Esophagus squamous epithelium (tissue), 4 donors: ENCODE measurements around the gene OR2L2.

ENCODE experiments used
- CTCF ChIP-seq, 6 experiments: fragments of 450-650 bp in 4 of 6; fragments of 200-600 bp in 2 of 6; sonication (generic) in 2 of 6; IDR thresholded peaks; one replicate each; pipeline ENCODE4 v1.5.1; 2016 to 2019; ENCODE audit warnings: antibody characterized with exemption in 6 of 6, mild to moderate bottlenecking in 4 of 6, moderate library complexity in 4 of 6
- POLR2A ChIP-seq, 4 donors: fragments of 450-650 bp; IDR thresholded peaks; one replicate each; pipeline ENCODE4 v1.6.1; 2017; ENCODE audit warnings: antibody characterized with exemption in 4 of 4, mild to moderate bottlenecking in 4 of 4, moderate library complexity in 3 of 4

- TF ChIP-seq POLR2A (IDR thresholded peaks at IDR 0.05) (no peak), CTCF (IDR thresholded peaks at IDR 0.05) (no peak)
These were observed 24.8 kb downstream of the OR2L2 start for GRCh38 chr1:248054671-248055070.
